D721Med (cell line): ENCODE data around the gene IL4I1.

Experiments
- DNase-seq: peaks from one replicate; pipeline ENCODE4 v3.0.0; 2011; ENCODE audit warnings: low spot score; ENCODE audit not compliant: insufficient read length
- FAIRE-seq: peaks from 2 replicates; lab custom pipeline; 2011; peaks lifted over from hg19 to GRCh38; lab: Jason Lieb, UNC
- TF ChIP-seq, protein P1 (sequence below): IDR thresholded peaks from 2 replicates; pipeline ENCODE4 v1.5.1; 2012; ENCODE audit warnings: mild to moderate bottlenecking, control low read depth; ENCODE audit not compliant: insufficient read depth; ENCODE audit errors: missing control alignments

IL4I1 gene

GRCh38 chr19:49873129-49873521 lies 23.6 kb downstream of the IL4I1 start:
- FAIRE-seq (no peak), DNase-seq (no peak)
- TF ChIP-seq, protein P1, sequence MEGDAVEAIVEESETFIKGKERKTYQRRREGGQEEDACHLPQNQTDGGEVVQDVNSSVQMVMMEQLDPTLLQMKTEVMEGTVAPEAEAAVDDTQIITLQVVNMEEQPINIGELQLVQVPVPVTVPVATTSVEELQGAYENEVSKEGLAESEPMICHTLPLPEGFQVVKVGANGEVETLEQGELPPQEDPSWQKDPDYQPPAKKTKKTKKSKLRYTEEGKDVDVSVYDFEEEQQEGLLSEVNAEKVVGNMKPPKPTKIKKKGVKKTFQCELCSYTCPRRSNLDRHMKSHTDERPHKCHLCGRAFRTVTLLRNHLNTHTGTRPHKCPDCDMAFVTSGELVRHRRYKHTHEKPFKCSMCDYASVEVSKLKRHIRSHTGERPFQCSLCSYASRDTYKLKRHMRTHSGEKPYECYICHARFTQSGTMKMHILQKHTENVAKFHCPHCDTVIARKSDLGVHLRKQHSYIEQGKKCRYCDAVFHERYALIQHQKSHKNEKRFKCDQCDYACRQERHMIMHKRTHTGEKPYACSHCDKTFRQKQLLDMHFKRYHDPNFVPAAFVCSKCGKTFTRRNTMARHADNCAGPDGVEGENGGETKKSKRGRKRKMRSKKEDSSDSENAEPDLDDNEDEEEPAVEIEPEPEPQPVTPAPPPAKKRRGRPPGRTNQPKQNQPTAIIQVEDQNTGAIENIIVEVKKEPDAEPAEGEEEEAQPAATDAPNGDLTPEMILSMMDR, result no peak

DNA sequence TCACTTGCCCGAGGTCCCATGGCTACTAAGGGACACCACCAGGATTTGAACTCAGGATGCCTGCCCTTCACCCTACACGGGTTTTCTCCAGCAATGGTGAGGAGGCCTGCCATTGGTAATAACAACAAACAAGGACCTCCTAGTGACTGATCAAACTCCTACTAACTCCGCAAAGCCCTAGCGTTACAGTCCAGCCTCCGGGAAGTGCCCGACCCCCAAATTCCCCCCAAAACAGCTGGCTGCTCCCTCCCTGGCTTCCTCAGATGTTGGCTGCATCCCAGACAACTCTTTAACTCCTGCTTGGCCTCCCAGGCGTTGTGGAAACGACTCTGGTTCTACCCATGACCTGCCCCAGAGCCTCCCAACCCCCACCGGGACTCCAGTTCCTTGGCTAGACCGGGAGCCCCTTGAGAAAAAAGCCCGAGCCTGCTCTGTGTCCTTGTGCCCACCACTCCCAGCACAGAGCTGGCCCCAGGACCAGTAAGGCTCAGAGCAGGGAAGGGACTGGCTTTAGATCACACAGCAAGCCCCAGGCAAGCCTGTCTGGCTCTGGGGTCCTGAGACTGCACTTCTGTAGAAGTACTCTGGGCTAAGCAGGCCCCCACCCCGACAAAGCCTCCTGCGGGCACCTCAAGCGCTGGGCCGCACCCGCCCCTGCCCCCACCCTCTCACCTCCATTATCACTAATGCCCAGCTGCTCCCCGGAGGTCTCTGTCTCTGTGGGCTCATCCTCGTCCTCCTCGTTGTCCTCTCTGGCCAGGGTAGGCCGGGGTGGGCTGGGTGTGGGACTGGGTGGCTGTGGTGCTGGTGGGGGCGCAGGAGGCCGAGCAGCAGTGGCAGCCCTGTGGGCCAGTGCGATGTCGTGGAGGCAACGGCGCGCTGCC lies 24.2 kb downstream of the IL4I1 start:
- FAIRE-seq, result no peak
- TF ChIP-seq, protein P1, result no peak
- DNase-seq, result no peak

DNA sequence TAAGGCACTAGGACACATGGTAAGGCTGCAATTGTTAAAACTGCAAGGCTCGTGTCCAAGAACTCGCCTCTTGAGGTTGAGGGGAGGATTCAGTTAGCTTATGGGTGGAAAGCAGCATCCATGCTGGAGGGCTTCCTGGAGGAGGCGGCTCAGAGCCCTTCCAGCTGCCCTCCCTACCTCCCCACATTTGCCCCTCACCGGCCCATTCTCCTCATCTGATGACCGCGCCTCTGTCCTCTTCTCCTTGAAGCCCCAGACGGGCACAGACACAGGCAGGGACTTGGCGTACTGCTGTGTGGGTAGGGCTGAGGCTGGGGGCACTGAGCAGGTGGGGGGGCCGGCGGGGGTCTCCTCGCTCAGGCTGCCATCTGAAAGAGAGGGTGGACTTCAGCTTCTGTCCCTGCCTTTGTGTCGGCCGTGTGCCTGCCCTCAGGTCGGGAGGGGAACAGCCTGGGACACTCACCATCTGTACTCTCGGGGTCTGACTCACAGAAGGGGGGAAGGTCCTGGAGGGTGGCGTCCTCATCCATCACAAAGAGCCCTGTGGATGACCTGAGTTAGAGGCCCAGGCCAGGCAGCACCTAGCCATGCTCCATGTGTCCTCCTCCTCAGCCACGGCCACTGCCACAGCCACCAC lies 25.2 kb downstream of the IL4I1 start:
- TF ChIP-seq, protein P1, result no peak

GRCh38 chr19:49870309-49870901 lies 26.3 kb downstream of the IL4I1 start:
- TF ChIP-seq, protein P1, result no peak
- DNase-seq (no peak), FAIRE-seq (no peak)

More for the DNA sequence above, 25.2 kb downstream of the IL4I1 start:
- DNase-seq (no peak), FAIRE-seq (no peak)

GRCh38 chr19:49869484-49870308 lies 27.0 kb downstream of the IL4I1 start:
- TF ChIP-seq, protein P1, result no peak
- DNase-seq, result peak; percentile 67
- peak; percentile 80 for FAIRE-seq

GRCh38 chr19:49869009-49869483 lies 27.6 kb downstream of the IL4I1 start:
- FAIRE-seq (no peak), DNase-seq (no peak)
- TF ChIP-seq, protein P1, result no peak
